ENCODE measurements around the gene GALE.
A peak's percentile ranks its signal among the peaks of the same experiment; 100 is the strongest.
"Not testable (repeated sequence)": the region's sequence is repeated elsewhere in the genome, so short reads cannot be mapped to it uniquely, and the experiment has no call there.

The GALE gene

GRCh38 chr1:23800400-23801337 lies at the start of gene GALE:
Gene GALE, minus strand, starts transcription at chr1:23800754. Its CDS starts 1,747 bp downstream, at chr1:23799007.
- DNase-seq: peak; percentile 97

- DNase-seq: no peak
Measured at GRCh38 chr1:23848673-23849616, 48.4 kb upstream of the GALE start.

GRCh38 chr1:23847482-23848095 lies 47.0 kb upstream of the GALE start:
- not testable (repeated sequence) for DNase-seq

- no peak for DNase-seq
Measured at GRCh38 chr1:23845163-23845562, 44.6 kb upstream of the GALE start.

GRCh38 chr1:23843644-23844043 lies 43.1 kb upstream of the GALE start:
- DNase-seq: no peak

GRCh38 chr1:23838401-23838866 lies 37.9 kb upstream of the GALE start:
- DNase-seq: peak; percentile 76

GRCh38 chr1:23837908-23838307 lies 37.4 kb upstream of the GALE start:
- DNase-seq: no peak

- no peak for DNase-seq
Measured at GRCh38 chr1:23836037-23836436, 35.5 kb upstream of the GALE start.

GRCh38 chr1:23834156-23834555 lies 33.6 kb upstream of the GALE start:
- DNase-seq: not testable (repeated sequence)

GRCh38 chr1:23827717-23828116 lies 27.2 kb upstream of the GALE start:
- no peak for DNase-seq

GRCh38 chr1:23826590-23826989 lies 26.0 kb upstream of the GALE start:
- not testable (repeated sequence) for DNase-seq

- DNase-seq: no peak
Measured at GRCh38 chr1:23825762-23826522, 25.4 kb upstream of the GALE start.

- peak; percentile 90 for DNase-seq
Measured at GRCh38 chr1:23825076-23825761, 24.7 kb upstream of the GALE start, which contains the start of gene HMGCL. Gene HMGCL, minus strand, starts transcription at chr1:23825429. Its CDS starts 14 bp downstream, at chr1:23825415.

- DNase-seq: no peak
Measured at GRCh38 chr1:23824711-23825075, 24.1 kb upstream of the GALE start.

GRCh38 chr1:23823767-23824166 lies 23.2 kb upstream of the GALE start:
- DNase-seq: no peak

- no peak for DNase-seq
Measured at GRCh38 chr1:23817633-23818032, 17.1 kb upstream of the GALE start.

- DNase-seq: no peak
Measured at GRCh38 chr1:23816906-23817305, 16.4 kb upstream of the GALE start.

- no peak for DNase-seq
Measured at GRCh38 chr1:23816361-23816760, 15.8 kb upstream of the GALE start.

- no peak for DNase-seq
Measured at GRCh38 chr1:23814016-23814415, 13.5 kb upstream of the GALE start.

- DNase-seq: peak; percentile 59
Measured at GRCh38 chr1:23810818-23811540, 10.4 kb upstream of the GALE start.

- DNase-seq: peak; percentile 84
Measured at GRCh38 chr1:23809751-23810171, 9.2 kb upstream of the GALE start.
